A549 (cell line): Measurements from ENCODE around the gene FAF1. TPM values are rescaled to one million over a fixed set of nuclear protein-coding genes. Genes with fewer than 3 reads are reported as not detected.

Source experiments
- ATAC-seq, 2 experiments: fragments of 200-7000 bp in 1 of 2; fragments of >200 bp in 1 of 2; cut with Nextera tagmentation in 1 of 2; cut with Tn5 transposase in 1 of 2; 3 replicates each; pipeline versions ENCODE4 v1.8.0 to v1.9.1; 2018 to 2020; ENCODE audit warnings: mild to moderate bottlenecking in 1 of 2, moderate library complexity in 1 of 2
- CTCF ChIA-PET: fragments of 300-600 bp; sonication (Branson Sonifier 250); formaldehyde crosslinking; extraction: SDS; loops from one replicate; lab custom pipeline; 2021; ENCODE audit warnings: antibody characterized with exemption, inconsistent platforms; lab: Yijun Ruan, JAX
- POLR2A ChIA-PET: fragments of 350-600 bp; formaldehyde crosslinking; extraction: SDS; loops from one replicate; lab custom pipeline; 2021; ENCODE audit warnings: antibody characterized with exemption, inconsistent platforms; lab: Yijun Ruan, JAX
- DNase-seq, 2 experiments: peaks; one replicate each; pipeline versions ENCODE4 v3.0.0 to v3.0.0-alpha.2; 2011 to 2016; ENCODE audit warnings: low read depth in 1 of 2, low spot score in 1 of 2
- FAIRE-seq: peaks from 2 replicates; lab custom pipeline; 2011; peaks lifted over from hg19 to GRCh38; lab: Jason Lieb, UNC
- H3K27ac ChIP-seq, 2 experiments: fragments of >200 bp; sonication (Bioruptor Twin); formaldehyde crosslinking; 3 replicates each; pipeline ENCODE4 v1.5.1; 2016 to 2017
- H3K4me1 ChIP-seq: fragments of >200 bp; sonication (Bioruptor Twin); formaldehyde crosslinking; 3 replicates; pipeline ENCODE4 v1.6.1; 2016
- H3K4me2 ChIP-seq: fragments of >200 bp; sonication (Bioruptor Twin); formaldehyde crosslinking; 3 replicates; pipeline ENCODE4 v1.6.1; 2016
- H3K4me3 ChIP-seq: fragments of >200 bp; sonication (Bioruptor Twin); formaldehyde crosslinking; 3 replicates; pipeline ENCODE4 v1.5.1; 2016
- H3K9me3 ChIP-seq: fragments of >200 bp; sonication (Bioruptor Twin); formaldehyde crosslinking; 3 replicates; pipeline ENCODE4 v1.6.1; 2016
- CBX8 ChIP-seq: fragments of 200-600 bp; sonication (generic); IDR thresholded peaks from 2 replicates; pipeline ENCODE4 v1.6.1; 2016
- CEBPB ChIP-seq, 2 experiments: fragments of >200 bp in 1 of 2; sonication (Bioruptor Twin) in 1 of 2; formaldehyde crosslinking in 1 of 2; IDR thresholded peaks; 2 replicates each; pipeline ENCODE4 v1.6.1; 2012 to 2016
- CHD4 ChIP-seq: fragments of 200-600 bp; sonication (generic); IDR thresholded peaks from 2 replicates; pipeline ENCODE4 v1.6.1; 2016; ENCODE audit warnings: antibody characterized with exemption, mild to moderate bottlenecking, borderline replicate concordance
- EHMT2 ChIP-seq: fragments of 200-600 bp; sonication (generic); IDR thresholded peaks from 2 replicates; pipeline ENCODE4 v1.6.1; 2016; ENCODE audit warnings: antibody characterized with exemption, low read depth, mild to moderate bottlenecking, moderate library complexity
- ESRRA ChIP-seq: fragments of 150-350 bp; IDR thresholded peaks from 2 replicates; pipeline ENCODE4 v1.6.1; 2014; ENCODE audit warnings: mild to moderate bottlenecking, low read length, borderline replicate concordance
- FOSB ChIP-seq: fragments of 250-450 bp; sonication (Bioruptor Pico); IDR thresholded peaks from 2 replicates; pipeline ENCODE4 v1.5.0; 2020; ENCODE audit warnings: mild to moderate bottlenecking, moderate library complexity
- FOSL2 ChIP-seq, 2 experiments: fragments of 450-650 bp in 1 of 2; fragments of >200 bp in 1 of 2; sonication (Bioruptor Twin) in 1 of 2; formaldehyde crosslinking; IDR thresholded peaks; 2 replicates each; pipeline versions ENCODE4 v1.5.0 to v1.6.1; 2016 to 2020; ENCODE audit warnings: mild to moderate bottlenecking in 1 of 2, moderate library complexity in 1 of 2
- HOXB5 ChIP-seq: fragments of 250-450 bp; sonication (Bioruptor Pico); IDR thresholded peaks from 2 replicates; pipeline ENCODE4 v1.5.0; 2020; ENCODE audit warnings: mild to moderate bottlenecking, moderate library complexity
- JUNB ChIP-seq: fragments of >200 bp; sonication (Bioruptor Twin); formaldehyde crosslinking; IDR thresholded peaks from 2 replicates; pipeline ENCODE4 v1.6.1; 2016
- KDM1A ChIP-seq: fragments of 200-600 bp; sonication (generic); IDR thresholded peaks from 2 replicates; pipeline ENCODE4 v1.6.1; 2016; ENCODE audit warnings: low read depth, mild to moderate bottlenecking
- KDM5A ChIP-seq: fragments of 200-600 bp; sonication (generic); IDR thresholded peaks from 2 replicates; pipeline ENCODE4 v1.6.1; 2016; ENCODE audit warnings: antibody characterized with exemption, mild to moderate bottlenecking
- MAFK ChIP-seq: fragments of 450-650 bp; IDR thresholded peaks from 2 replicates; pipeline ENCODE4 v1.6.1; 2014; ENCODE audit not compliant: partially characterized antibody
- NPAS2 ChIP-seq: fragments of 250-450 bp; sonication (Bioruptor Pico); IDR thresholded peaks from 2 replicates; pipeline ENCODE4 v1.8.0; 2022; ENCODE audit warnings: mild to moderate bottlenecking, moderate library complexity, borderline replicate concordance
- PHF8 ChIP-seq: fragments of 200-600 bp; sonication (generic); IDR thresholded peaks from 2 replicates; pipeline ENCODE4 v1.6.1; 2016; ENCODE audit warnings: low read depth, mild to moderate bottlenecking, antibody characterized with exemption, moderate library complexity, borderline replicate concordance
- RAD21 ChIP-seq, 2 experiments: fragments of >200 bp in 1 of 2; sonication (Bioruptor Twin) in 1 of 2; formaldehyde crosslinking in 1 of 2; IDR thresholded peaks in 1 of 2; conservative IDR thresholded peaks in 1 of 2; 2 replicates in 1 of 2; 3 replicates in 1 of 2; pipeline ENCODE4 v1.6.1; 2012 to 2018; ENCODE audit warnings: inconsistent platforms in 1 of 2
- RARB ChIP-seq: fragments of 250-450 bp; sonication (Bioruptor Pico); IDR thresholded peaks from 2 replicates; pipeline ENCODE4 v1.8.0; 2021; ENCODE audit warnings: mild to moderate bottlenecking, moderate library complexity
- RFX5 ChIP-seq: fragments of 450-650 bp; IDR thresholded peaks from 2 replicates; pipeline ENCODE4 v1.7.1; 2014; ENCODE audit warnings: antibody characterized with exemption, mild to moderate bottlenecking, moderate library complexity
- ZFP36 ChIP-seq: fragments of 450-650 bp; IDR thresholded peaks from 2 replicates; pipeline ENCODE4 v1.6.1; 2014; ENCODE audit warnings: borderline replicate concordance; ENCODE audit not compliant: partially characterized antibody
- WGBS: methylation state at CpG from one replicate; pipeline ENCODE4 v1.1.6; 2017; ENCODE audit errors: missing lambda C conversion rate; 5-methylcytosine and 5-hydroxymethylcytosine counted together
- polyA plus RNA-seq, 4 experiments: library from polyadenylated mRNA; depleted of rRNA in 3 of 4; stranded (reverse); fragments of >200 nt; fragmentation: RNase III in 1 of 4; extraction: RNeasy Plus Mini Kit Qiagen cat#74134 plus additional on column Dnase treatment in 1 of 4; gene quantifications; 2 replicates in 3 of 4; 3 replicates in 1 of 4; pipeline ENCODE4 v1.2.3, GENCODE V29; 2011 to 2017
- TF ChIP-seq, protein P1 (sequence below): IDR thresholded peaks from 2 replicates; pipeline ENCODE4 v1.6.1; 2012; ENCODE audit warnings: low read depth, borderline replicate concordance
- TF ChIP-seq, protein P2 (sequence below): fragments of 150-350 bp; IDR thresholded peaks from 2 replicates; pipeline ENCODE4 v1.6.1; 2014; ENCODE audit warnings: low read depth, mild to moderate bottlenecking, low read length
- TF ChIP-seq, protein P3 (sequence below): fragments of >200 bp; sonication (Bioruptor Twin); formaldehyde crosslinking; IDR thresholded peaks from 2 replicates; pipeline ENCODE4 v1.6.1; 2016
- TF ChIP-seq, protein P4 (sequence below): fragments of 450-650 bp; IDR thresholded peaks from 2 replicates; pipeline ENCODE4 v1.6.1; 2014; ENCODE audit warnings: antibody characterized with exemption
- TF ChIP-seq, protein P5 (sequence below): fragments of 250-450 bp; sonication (Bioruptor Pico); IDR thresholded peaks from 2 replicates; pipeline ENCODE4 v1.5.0; 2021; ENCODE audit warnings: mild to moderate bottlenecking, moderate library complexity, borderline replicate concordance

Gene FAF1
- polyA plus RNA-seq, 2 of the 4 experiments (the other 2 are of a cell fraction): 31.7 to 46.2 TPM

DNA sequence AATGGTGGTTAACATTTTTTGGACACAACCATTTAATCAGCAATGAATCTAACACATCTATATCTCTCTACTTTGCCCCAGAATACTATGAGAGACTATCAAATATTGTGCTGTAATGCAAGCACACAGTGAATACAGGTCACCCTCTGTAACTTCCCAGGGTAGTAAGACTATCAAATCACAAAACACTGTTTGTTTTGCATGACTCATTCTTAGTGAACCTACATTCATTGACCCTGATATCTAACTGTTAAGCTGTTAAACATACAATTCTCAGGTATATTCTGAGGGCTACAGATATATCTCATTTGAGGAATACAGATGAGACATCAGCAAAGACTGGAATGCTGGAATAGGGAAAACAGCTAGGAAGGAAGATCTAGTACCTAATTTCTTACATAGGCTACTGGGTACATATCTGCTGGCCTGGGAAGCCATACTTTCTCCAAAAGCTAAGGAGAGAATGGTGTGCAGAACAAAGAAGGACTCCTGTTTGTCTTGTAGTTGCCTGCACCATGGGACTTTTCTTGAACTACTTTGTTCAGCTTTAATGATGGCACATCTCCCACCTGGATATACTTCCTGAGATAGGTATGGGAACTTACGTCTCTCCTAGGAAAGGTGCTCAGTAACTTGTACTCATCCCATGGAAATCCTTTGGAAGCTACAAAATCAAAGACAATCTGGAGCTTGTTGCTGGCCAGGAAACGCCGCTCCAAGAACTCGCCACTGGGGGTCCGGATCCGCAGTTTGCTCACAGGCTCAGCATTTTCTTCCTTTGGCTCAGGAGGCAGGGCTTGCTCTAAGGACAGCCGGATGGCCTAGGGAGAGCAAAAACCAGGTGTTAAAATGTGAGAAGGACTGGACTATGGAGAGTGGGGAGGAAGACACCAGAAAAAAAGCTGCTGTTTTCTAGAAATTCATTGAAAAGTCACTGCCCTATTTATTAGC is 484.9 kb downstream of the FAF1 start:
- Histone ChIP-seq H3K4me2 (peak overlapping the region; percentile 60), H3K4me3 (no peak overlapping the region), H3K9me3 (no peaks in the 10 kb centered on the region), H3K27ac (no peak overlapping the region), H3K4me1 (peaks cover 16% of the 10 kb centered on the region)
- ChIA-PET CTCF (interaction anchor here (0.6 kb wide), 1 partner anchor 77 kb away, joined by 4 read pairs; no protein-coding TSS in a partner anchor), POLR2A (no interaction called here)
- peak; percentile 94 for FAIRE-seq
- ATAC-seq: peak; percentile 64 to 88; a peak in 4 of 6 replicates
- 98% methylated on average over 7 of the region's 7 CpGs for whole genome bisulfite sequencing
- TF ChIP-seq FOSL2 (IDR thresholded peaks at IDR 0.05): no peak
- peak; percentile 68 for TF ChIP-seq FOSL2 (CRISPR knock-in tag; IDR thresholded peaks at IDR 0.05)
- no peak for TF ChIP-seq CEBPB (IDR thresholded peaks at IDR 0.05)
- DNase-seq: peak; percentile 2 to 37

DNA sequence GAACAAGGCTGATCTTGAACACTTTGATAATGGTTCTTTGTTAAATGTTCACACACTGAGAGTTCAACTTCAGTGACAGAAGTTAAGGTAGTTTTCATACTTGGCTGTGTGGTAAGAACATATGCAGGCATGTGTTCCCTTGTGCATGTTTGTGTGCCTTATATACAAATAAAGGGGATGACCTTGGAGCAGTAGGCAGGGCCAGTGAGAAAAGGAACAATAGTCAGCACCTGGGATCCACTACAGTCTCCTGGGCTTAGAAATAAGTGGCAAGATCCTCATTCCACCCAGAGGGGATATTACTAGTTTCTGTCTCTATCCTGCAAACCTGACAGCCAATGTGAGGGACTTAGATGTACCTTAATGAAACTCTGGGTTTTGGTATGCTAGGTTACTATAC is 486.6 kb downstream of the FAF1 start:
- Histone ChIP-seq H3K4me2 (no peak overlapping the region), H3K4me1 (peaks cover 16% of the 10 kb centered on the region), H3K4me3 (no peak overlapping the region), H3K9me3 (no peaks in the 10 kb centered on the region), H3K27ac (no peak overlapping the region)
- ChIA-PET CTCF (no interaction called here), POLR2A (no interaction called here)
- TF ChIP-seq KDM1A (no peak), EHMT2 (no peak), CBX8 (no peak), RARB (CRISPR knock-in tag) (no peak), CHD4 (no peak)
- TF ChIP-seq, protein P1, sequence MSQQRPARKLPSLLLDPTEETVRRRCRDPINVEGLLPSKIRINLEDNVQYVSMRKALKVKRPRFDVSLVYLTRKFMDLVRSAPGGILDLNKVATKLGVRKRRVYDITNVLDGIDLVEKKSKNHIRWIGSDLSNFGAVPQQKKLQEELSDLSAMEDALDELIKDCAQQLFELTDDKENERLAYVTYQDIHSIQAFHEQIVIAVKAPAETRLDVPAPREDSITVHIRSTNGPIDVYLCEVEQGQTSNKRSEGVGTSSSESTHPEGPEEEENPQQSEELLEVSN: no peak
- TF ChIP-seq, protein P2, sequence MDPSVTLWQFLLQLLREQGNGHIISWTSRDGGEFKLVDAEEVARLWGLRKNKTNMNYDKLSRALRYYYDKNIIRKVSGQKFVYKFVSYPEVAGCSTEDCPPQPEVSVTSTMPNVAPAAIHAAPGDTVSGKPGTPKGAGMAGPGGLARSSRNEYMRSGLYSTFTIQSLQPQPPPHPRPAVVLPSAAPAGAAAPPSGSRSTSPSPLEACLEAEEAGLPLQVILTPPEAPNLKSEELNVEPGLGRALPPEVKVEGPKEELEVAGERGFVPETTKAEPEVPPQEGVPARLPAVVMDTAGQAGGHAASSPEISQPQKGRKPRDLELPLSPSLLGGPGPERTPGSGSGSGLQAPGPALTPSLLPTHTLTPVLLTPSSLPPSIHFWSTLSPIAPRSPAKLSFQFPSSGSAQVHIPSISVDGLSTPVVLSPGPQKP: no peak
- TF ChIP-seq, protein P3, sequence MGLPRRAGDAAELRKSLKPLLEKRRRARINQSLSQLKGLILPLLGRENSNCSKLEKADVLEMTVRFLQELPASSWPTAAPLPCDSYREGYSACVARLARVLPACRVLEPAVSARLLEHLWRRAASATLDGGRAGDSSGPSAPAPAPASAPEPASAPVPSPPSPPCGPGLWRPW: no peak
- TF ChIP-seq, protein P4, sequence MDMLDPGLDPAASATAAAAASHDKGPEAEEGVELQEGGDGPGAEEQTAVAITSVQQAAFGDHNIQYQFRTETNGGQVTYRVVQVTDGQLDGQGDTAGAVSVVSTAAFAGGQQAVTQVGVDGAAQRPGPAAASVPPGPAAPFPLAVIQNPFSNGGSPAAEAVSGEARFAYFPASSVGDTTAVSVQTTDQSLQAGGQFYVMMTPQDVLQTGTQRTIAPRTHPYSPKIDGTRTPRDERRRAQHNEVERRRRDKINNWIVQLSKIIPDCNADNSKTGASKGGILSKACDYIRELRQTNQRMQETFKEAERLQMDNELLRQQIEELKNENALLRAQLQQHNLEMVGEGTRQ: no peak
- FAIRE-seq (no peak), ATAC-seq (no peak), DNase-seq (no peak)

DNA sequence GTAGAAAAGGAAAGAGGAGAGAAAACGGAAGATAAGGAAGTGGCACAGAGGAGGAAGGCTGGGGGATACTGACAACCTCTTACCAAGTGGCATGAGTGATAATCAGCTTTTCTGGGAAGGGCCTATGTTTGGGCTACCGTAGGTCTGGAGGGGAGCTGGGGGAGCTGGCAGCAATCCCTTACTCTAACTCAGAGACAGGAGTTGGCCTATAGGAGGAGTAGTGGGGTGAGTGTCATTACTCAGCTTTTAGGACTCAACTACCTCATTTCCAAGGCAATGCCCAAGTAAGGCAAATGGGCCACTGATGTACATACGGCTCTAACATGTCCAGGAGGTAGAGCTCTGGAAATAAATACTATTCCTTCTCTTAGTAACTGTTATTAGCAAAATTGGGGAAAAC is 488.1 kb downstream of the FAF1 start:
- Histone ChIP-seq H3K4me2 (no peak overlapping the region), H3K4me1 (peaks cover 16% of the 10 kb centered on the region), H3K27ac (no peak overlapping the region), H3K9me3 (no peaks in the 10 kb centered on the region), H3K4me3 (no peak overlapping the region)
- DNase-seq (no peak), ATAC-seq (no peak), FAIRE-seq (no peak)
- no peak for TF ChIP-seq NPAS2 (CRISPR knock-in tag)
- TF ChIP-seq JUNB: no peak
- TF ChIP-seq HOXB5 (CRISPR knock-in tag): no peak
- no peak for TF ChIP-seq ESRRA
- no peak for TF ChIP-seq CEBPB (IDR thresholded peaks at IDR 0.05)
- TF ChIP-seq ZFP36: no peak
- TF ChIP-seq RFX5: no peak
- no peak for TF ChIP-seq FOSB (CRISPR knock-in tag)
- no peak for TF ChIP-seq MAFK
- TF ChIP-seq, protein P3: no peak
- no peak for TF ChIP-seq RAD21 (conservative IDR thresholded peaks at IDR 0.05 in 1 of 2, IDR thresholded peaks at IDR 0.05 in 1 of 2)
- no peak for TF ChIP-seq KDM5A
- TF ChIP-seq PHF8: no peak
- no peak for TF ChIP-seq EHMT2
- TF ChIP-seq, protein P5, sequence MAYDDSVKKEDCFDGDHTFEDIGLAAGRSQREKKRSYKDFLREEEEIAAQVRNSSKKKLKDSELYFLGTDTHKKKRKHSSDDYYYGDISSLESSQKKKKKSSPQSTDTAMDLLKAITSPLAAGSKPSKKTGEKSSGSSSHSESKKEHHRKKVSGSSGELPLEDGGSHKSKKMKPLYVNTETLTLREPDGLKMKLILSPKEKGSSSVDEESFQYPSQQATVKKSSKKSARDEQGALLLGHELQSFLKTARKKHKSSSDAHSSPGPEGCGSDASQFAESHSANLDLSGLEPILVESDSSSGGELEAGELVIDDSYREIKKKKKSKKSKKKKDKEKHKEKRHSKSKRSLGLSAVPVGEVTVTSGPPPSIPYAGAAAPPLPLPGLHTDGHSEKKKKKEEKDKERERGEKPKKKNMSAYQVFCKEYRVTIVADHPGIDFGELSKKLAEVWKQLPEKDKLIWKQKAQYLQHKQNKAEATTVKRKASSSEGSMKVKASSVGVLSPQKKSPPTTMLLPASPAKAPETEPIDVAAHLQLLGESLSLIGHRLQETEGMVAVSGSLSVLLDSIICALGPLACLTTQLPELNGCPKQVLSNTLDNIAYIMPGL (CRISPR knock-in tag): no peak
- WGBS: 91% methylated on average over 3 of the region's 3 CpGs
- ChIA-PET CTCF (no interaction called here), POLR2A (no interaction called here)
